HG03097 (cell line): ENCODE results near the gene SYT15B.
"Not testable (repeated sequence)": the region's sequence is repeated elsewhere in the genome, so short reads cannot be mapped to it uniquely, and the experiment has no call there.

Experiments
- ATAC-seq: cut with Tn5 transposase; IDR thresholded peaks from one replicate; pipeline ENCODE4 v1.9.1; 2021; ENCODE audit not compliant: unreplicated experiment, low FRiP score

The SYT15B gene

GRCh38 chr10:47730911-47731310, 32.5 kb downstream of the SYT15B start:
- not testable (repeated sequence) for ATAC-seq

- not testable (repeated sequence) for ATAC-seq
Observed at GRCh38 chr10:47725740-47726139, 37.7 kb downstream of the SYT15B start.

- not testable (repeated sequence) for ATAC-seq
Observed at GRCh38 chr10:47725047-47725446, 38.3 kb downstream of the SYT15B start.

- ATAC-seq = not testable (repeated sequence)
Observed at GRCh38 chr10:47724119-47724518, 39.3 kb downstream of the SYT15B start.

- not testable (repeated sequence) for ATAC-seq
Observed at GRCh38 chr10:47723362-47723761, 40.0 kb downstream of the SYT15B start.

- ATAC-seq = not testable (repeated sequence)
Observed at GRCh38 chr10:47717011-47717769, 46.2 kb downstream of the SYT15B start.
